GM10248 (cell line): ENCODE results near the gene CACNA1H.

Experiments
- CTCF ChIA-PET: fragments of 300-600 bp; sonication (Branson Sonifier 250); formaldehyde crosslinking; extraction: SDS; loops from one replicate; lab custom pipeline; 2021; ENCODE audit warnings: antibody characterized with exemption; lab: Yijun Ruan, JAX
- POLR2A ChIA-PET: fragments of 350-650 bp; sonication (Branson Sonifier 250); formaldehyde crosslinking; extraction: SDS; loops from one replicate; lab custom pipeline; 2020; ENCODE audit warnings: antibody characterized with exemption; lab: Yijun Ruan, JAX
- DNase-seq: peaks from one replicate; pipeline ENCODE4 v3.0.0; 2012; ENCODE audit errors: extremely low spot score
- TF ChIP-seq, protein P1 (sequence below): IDR thresholded peaks from 2 replicates; pipeline ENCODE4 v1.5.1; 2012; ENCODE audit warnings: mild to moderate bottlenecking, low read depth; ENCODE audit errors: extremely low read depth, missing control alignments, control extremely low read depth

Gene CACNA1H

DNA sequence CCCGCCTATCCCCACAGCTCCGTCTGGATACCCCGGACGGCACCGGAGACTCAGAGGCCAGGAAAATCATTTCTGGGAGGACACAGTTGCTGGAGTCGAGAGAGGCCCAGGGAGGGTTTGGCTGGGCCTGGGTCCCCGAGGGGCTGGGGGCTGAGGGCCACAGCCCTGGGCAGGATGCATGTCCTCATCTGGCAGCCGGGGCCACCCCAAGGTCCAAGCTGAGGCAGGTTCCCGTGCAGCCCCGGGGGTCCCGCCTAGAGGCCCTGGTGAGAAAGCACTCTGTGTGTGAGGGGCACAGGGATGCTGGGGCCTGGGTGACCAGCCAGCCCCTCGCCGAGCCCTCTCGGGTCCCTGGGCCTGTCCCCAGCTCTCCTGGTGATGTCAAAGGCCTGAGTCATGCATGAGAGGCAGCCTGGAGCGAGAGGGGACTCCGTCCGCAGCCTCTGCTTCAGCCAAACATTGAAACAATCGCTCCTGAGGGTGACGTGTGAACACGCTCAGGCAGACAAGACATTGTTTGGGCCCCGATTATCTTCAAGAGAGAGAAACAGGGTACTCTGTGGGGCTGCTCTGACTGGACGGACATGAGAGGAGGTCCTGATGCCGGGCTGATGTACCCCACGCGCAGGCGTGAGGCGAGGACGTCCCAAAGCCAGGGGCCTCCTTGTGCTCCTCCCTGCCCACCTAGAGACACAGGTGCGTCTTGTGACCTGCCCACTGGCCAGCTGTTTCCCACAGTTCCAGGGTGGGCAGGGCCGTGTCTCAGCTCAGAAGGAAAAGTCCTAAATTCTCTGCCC, 31.1 kb upstream of the CACNA1H start:
- ChIA-PET CTCF (interaction anchor here (0.7 kb wide), 1 partner anchor 18 kb away, joined by 4 read pairs; no protein-coding TSS in a partner anchor), POLR2A (no interaction called here)
- TF ChIP-seq, protein P1, sequence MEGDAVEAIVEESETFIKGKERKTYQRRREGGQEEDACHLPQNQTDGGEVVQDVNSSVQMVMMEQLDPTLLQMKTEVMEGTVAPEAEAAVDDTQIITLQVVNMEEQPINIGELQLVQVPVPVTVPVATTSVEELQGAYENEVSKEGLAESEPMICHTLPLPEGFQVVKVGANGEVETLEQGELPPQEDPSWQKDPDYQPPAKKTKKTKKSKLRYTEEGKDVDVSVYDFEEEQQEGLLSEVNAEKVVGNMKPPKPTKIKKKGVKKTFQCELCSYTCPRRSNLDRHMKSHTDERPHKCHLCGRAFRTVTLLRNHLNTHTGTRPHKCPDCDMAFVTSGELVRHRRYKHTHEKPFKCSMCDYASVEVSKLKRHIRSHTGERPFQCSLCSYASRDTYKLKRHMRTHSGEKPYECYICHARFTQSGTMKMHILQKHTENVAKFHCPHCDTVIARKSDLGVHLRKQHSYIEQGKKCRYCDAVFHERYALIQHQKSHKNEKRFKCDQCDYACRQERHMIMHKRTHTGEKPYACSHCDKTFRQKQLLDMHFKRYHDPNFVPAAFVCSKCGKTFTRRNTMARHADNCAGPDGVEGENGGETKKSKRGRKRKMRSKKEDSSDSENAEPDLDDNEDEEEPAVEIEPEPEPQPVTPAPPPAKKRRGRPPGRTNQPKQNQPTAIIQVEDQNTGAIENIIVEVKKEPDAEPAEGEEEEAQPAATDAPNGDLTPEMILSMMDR: no peak
- DNase-seq: no peak

DNA sequence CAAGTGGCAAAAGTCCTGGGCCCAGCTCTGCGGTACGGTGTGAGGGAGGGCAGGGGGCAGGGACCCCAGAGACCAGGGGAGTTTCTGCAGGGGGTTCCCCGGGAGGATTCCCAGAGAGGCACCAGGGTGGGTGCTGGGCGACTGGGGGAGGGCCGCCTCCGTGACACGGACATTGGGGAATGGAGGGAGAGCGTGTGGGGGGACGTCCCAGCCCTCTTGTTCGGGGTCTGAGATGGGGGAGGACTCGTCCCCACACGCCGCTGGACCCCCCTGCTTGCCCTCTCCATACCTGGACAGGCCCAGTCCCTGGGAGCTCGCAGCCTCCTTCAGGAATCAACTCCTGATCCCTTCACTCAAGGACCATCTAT, 30.5 kb upstream of the CACNA1H start:
- DNase-seq: no peak
- ChIA-PET CTCF (interaction anchor here (0.7 kb wide), 1 partner anchor 19 kb away, joined by 4 read pairs; no protein-coding TSS in a partner anchor), POLR2A (interaction anchor here (0.5 kb wide), 1 partner anchor 315 kb away, joined by 5 read pairs; no protein-coding TSS in a partner anchor)
- TF ChIP-seq, protein P1: no peak

DNA sequence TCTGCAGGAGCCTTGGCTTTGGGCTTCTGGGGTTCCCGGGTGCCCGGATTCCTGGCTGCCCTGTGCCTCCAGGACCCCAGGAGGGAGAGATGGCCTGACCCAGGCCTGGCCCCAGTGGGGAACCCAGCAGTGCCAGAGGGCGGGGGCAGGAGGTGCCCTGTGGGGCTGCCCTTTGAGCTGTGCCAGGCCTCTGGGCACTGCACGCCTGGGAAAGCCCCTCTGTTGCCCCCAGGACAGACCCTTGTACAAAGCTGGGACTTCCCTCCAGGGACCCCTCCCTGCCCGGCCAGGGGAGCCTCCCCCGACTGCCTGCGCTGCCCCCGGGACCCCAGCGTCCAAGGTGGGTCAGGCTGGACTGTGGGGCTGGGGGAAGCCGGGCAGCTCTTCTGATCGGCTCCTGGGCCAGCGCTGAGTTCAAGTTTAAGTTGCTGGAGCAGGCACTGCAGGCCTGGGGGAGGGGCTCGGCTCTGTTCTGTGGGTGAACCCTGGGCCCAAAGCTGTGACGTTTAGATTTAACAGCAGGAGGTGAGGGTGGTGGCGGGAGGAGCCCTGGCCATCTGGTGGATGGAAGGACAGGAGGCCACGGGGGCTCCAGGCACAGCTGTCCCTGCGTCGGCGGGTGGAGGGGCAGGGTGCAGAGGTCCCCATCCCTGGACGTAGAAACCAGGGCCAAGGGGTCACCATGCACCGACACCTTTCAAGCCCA, 29.2 kb upstream of the CACNA1H start:
- no peak for DNase-seq
- ChIA-PET POLR2A (no interaction called here), CTCF (no interaction called here)
- TF ChIP-seq, protein P1: no peak

DNA sequence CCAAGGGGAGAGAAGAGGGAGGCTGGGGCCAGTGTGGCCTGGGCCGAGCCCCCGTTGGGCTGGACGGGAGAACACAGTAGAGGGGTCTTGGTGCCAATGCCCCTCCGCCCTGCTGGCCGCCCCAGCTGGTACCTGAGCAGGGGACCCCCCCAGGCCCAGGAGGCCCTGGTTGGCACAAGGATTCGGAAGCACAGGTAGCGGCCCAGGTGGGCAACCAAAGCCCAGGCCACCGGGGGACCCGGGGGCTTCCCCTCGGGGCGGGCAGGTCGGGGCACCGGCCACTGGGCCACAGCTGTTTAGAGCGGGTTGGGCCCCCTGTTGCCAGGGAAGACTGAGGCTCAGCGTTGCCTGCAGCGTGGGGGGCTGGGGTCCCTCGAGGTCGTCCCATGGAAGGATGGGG, 28.6 kb upstream of the CACNA1H start:
- POLR2A ChIA-PET: no interaction called here
- TF ChIP-seq, protein P1: no peak
- no peak for DNase-seq
- CTCF ChIA-PET: no interaction called here

DNA sequence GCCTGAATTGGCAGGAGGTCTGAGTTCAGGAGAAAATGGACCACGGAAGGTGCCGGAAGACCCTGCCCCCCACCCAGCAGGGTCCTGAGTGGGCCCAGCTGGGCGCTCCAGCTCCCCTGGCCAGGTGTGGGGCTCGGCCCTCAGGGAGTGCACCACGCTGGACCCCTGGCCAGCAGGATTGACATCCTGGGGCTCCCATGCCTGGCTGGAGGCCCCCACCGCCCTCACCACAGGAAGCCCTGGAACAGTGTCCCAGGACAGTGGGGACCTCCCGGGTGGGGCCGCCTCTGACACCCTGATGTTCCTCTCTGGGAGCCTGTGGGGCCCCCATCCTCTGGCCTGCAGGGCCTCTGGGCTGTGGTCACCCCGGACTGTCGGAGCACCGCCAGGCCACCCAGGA, 28.1 kb upstream of the CACNA1H start:
- CTCF ChIA-PET: no interaction called here
- DNase-seq: no peak
- TF ChIP-seq, protein P1: no peak
- POLR2A ChIA-PET: no interaction called here

DNA sequence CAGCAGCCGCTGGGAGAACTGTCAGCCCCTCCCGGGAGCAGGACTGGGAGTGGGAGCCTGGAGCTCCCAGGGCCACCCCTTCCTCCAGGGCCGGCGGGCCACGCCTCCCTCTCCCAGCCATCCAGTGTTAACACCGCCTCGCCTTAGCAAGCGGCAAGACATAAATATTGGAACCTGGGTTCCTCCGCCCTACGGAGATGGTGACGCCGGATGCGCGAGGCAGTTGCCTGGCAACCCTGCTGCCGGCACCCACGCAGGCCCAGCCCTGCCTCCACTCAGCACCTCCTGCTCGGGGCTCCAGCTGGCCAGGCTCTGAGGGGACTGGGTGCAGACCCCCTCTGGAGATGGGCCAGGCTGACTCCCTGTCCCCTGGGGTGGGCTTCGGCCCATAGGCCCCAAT, 27.4 kb upstream of the CACNA1H start:
- POLR2A ChIA-PET: no interaction called here
- TF ChIP-seq, protein P1: no peak
- DNase-seq: no peak
- CTCF ChIA-PET: no interaction called here
